ENCODE data around the gene DISC1. TPM values are rescaled to one million over a fixed set of nuclear protein-coding genes. Genes with fewer than 3 reads are reported as not detected.
"Not testable (repeated sequence)": the region's sequence is repeated elsewhere in the genome, so short reads cannot be mapped to it uniquely, and the experiment has no call there.

DISC1 gene
- total RNA-seq, 2 donors from 2014 or later = 3.9 to 8.2 TPM

GRCh38 chr1:231776757-231777062 is 150.1 kb downstream of the DISC1 start:
- no peaks in the 10 kb centered on the region for H3K9me3 Mint-ChIP-seq
- H3K36me3 Mint-ChIP-seq (ENCODE audit: low read depth) = peaks cover 12% of the 10 kb centered on the region
- H3K4me3 Mint-ChIP-seq = no peak overlapping the region
- no peak for ATAC-seq (replicated peaks)
- H3K27ac Mint-ChIP-seq = no peak overlapping the region
- H3K4me1 Mint-ChIP-seq = no peaks in the 10 kb centered on the region
- H3K27me3 Mint-ChIP-seq = no peaks in the 10 kb centered on the region

- no peaks in the 10 kb centered on the region for H3K27me3 Mint-ChIP-seq
- H3K4me1 Mint-ChIP-seq = no peaks in the 10 kb centered on the region
- H3K4me3 Mint-ChIP-seq = no peak overlapping the region
- H3K9me3 Mint-ChIP-seq = no peaks in the 10 kb centered on the region
- ATAC-seq (replicated peaks) = no peak
- H3K36me3 Mint-ChIP-seq (ENCODE audit: low read depth) = no peaks in the 10 kb centered on the region
- H3K27ac Mint-ChIP-seq = no peak overlapping the region
These were observed 151.6 kb downstream of the DISC1 start for GRCh38 chr1:231778009-231778719.

- Mint-ChIP-seq H3K27ac (no peak overlapping the region), H3K27me3 (no peaks in the 10 kb centered on the region), H3K4me3 (no peak overlapping the region), H3K4me1 (no peaks in the 10 kb centered on the region), H3K36me3 (ENCODE audit: low read depth) (no peaks in the 10 kb centered on the region), H3K9me3 (no peaks in the 10 kb centered on the region)
- ATAC-seq (replicated peaks) = no peak
These were observed 152.5 kb downstream of the DISC1 start for GRCh38 chr1:231779081-231779480.

GRCh38 chr1:231781892-231782291 is 155.3 kb downstream of the DISC1 start:
- Mint-ChIP-seq H3K27me3 (no peaks in the 10 kb centered on the region), H3K4me3 (no peak overlapping the region), H3K36me3 (ENCODE audit: low read depth) (no peaks in the 10 kb centered on the region), H3K9me3 (no peaks in the 10 kb centered on the region), H3K4me1 (no peaks in the 10 kb centered on the region), H3K27ac (no peak overlapping the region)
- ATAC-seq (replicated peaks) = no peak

GRCh38 chr1:231785073-231785472 is 158.5 kb downstream of the DISC1 start:
- not testable (repeated sequence) for ATAC-seq (replicated peaks); H3K4me1 Mint-ChIP-seq; H3K9me3 Mint-ChIP-seq; H3K4me3 Mint-ChIP-seq; H3K27ac Mint-ChIP-seq; H3K36me3 Mint-ChIP-seq (ENCODE audit: low read depth); H3K27me3 Mint-ChIP-seq

DNA sequence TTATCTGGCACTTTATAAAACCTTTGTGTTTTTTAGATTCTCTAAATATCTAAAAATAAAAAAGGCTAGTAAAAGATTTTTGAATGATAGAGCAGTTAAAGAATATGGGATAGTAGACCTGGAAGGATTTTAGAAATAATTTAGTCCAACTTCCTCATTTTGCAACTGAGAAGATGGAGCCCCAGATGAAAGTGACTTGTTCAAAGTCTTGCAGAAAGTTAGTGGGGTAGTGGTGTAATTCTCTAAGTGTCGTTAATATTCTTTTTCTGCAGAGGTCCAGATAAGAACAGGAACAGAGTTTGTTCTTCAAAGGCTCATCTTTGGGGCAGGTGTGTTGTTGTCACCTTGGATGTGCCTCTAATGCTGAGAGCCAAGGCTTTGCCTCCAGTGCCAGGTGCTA is 159.5 kb downstream of the DISC1 start:
- no peak for ATAC-seq (replicated peaks)
- no peaks in the 10 kb centered on the region for H3K27me3 Mint-ChIP-seq
- no peak overlapping the region for H3K27ac Mint-ChIP-seq
- no peak overlapping the region for H3K4me3 Mint-ChIP-seq
- no peaks in the 10 kb centered on the region for H3K4me1 Mint-ChIP-seq
- no peaks in the 10 kb centered on the region for H3K36me3 Mint-ChIP-seq (ENCODE audit: low read depth)
- H3K9me3 Mint-ChIP-seq = no peaks in the 10 kb centered on the region

DNA sequence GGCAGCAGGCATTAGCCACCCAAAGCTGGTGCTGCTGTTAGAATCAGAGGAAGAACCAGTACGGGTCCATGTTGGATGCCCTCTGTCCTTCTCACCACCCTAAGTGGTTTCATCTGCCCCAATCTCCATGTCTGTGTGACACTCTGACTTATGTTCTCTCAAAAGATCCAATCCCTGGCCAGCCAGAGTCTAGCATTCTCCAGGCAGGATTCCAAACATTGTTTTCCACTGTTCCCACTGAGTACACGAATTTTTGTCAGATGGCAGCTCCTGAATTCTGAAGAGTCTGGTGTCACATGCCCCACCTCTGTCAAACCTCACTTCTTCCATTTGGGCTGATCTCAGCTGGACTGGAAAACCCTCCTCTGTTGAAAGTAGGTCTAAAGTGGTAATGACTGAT is 166.0 kb downstream of the DISC1 start:
- H3K4me1 Mint-ChIP-seq = no peaks in the 10 kb centered on the region
- no peaks in the 10 kb centered on the region for H3K27me3 Mint-ChIP-seq
- H3K36me3 Mint-ChIP-seq (ENCODE audit: low read depth) = no peaks in the 10 kb centered on the region

DNA sequence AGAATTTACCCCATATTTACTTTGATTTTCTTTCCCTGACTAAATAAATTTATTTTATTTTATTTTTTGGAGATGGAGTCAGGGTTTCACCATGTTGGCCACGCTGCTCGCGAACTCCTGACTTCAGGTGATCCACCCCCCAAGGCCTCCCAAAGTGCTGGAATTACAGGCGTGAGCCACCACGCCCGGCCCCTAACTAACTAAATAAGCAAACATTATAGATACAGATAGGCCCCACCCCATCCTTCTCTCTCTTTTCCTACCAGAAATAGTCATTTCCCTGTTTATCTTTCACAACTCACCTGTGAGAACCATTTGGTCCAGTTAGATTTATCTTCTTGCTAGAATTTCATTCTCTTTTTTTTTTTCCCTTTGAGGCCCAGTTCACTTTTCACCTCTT is 167.3 kb downstream of the DISC1 start:
- Mint-ChIP-seq H3K4me3 (no peak overlapping the region), H3K27me3 (no peaks in the 10 kb centered on the region), H3K27ac (no peak overlapping the region), H3K36me3 (ENCODE audit: low read depth) (no peaks in the 10 kb centered on the region), H3K4me1 (no peaks in the 10 kb centered on the region), H3K9me3 (no peaks in the 10 kb centered on the region)
- ATAC-seq (replicated peaks) = no peak

More for the DNA sequence above, 166.0 kb downstream of the DISC1 start:
- H3K9me3 Mint-ChIP-seq = no peaks in the 10 kb centered on the region
- no peak overlapping the region for H3K27ac Mint-ChIP-seq
- H3K4me3 Mint-ChIP-seq = no peak overlapping the region
- no peak for ATAC-seq (replicated peaks)

DNA sequence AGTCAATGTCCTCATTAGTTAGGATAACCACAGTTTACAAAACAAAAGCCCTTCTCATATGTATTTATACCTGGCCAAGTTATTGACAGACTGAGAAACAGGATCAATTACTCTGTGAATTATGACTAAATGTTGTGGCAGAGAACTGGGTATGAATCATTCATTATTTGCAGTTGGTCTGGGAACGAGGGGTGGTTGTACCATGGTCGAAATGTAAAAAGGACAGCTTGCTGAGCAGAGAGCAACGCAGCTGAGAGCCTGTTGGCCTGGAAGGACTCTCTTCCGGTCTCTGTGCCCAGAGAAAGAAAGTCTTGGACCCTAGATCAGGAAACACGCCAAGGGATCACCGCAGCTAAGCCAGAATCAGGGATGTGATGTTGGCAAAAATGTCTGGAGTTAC is 169.6 kb downstream of the DISC1 start:
- no peak for ATAC-seq (replicated peaks)
- peaks cover 6% of the 10 kb centered on the region for H3K36me3 Mint-ChIP-seq (ENCODE audit: low read depth)
- peaks cover 3% of the 10 kb centered on the region for H3K9me3 Mint-ChIP-seq
- H3K27me3 Mint-ChIP-seq = no peaks in the 10 kb centered on the region
- H3K4me3 Mint-ChIP-seq = no peak overlapping the region
- no peak overlapping the region for H3K27ac Mint-ChIP-seq
- H3K4me1 Mint-ChIP-seq = peaks cover 5% of the 10 kb centered on the region

- ATAC-seq (replicated peaks) = peak; percentile 51
- peaks cover 5% of the 10 kb centered on the region for H3K4me1 Mint-ChIP-seq
These were observed 172.9 kb downstream of the DISC1 start for GRCh38 chr1:231799363-231799986.

GRCh38 chr1:231800108-231800507 is 173.5 kb downstream of the DISC1 start:
- no peak overlapping the region for H3K4me3 Mint-ChIP-seq
- H3K36me3 Mint-ChIP-seq (ENCODE audit: low read depth) = peaks cover 6% of the 10 kb centered on the region
- no peak overlapping the region for H3K27ac Mint-ChIP-seq
- peaks cover 7% of the 10 kb centered on the region for H3K9me3 Mint-ChIP-seq
- no peak for ATAC-seq (replicated peaks)
- H3K27me3 Mint-ChIP-seq = no peaks in the 10 kb centered on the region
- H3K4me1 Mint-ChIP-seq = peaks cover 5% of the 10 kb centered on the region

More at GRCh38 chr1:231799363-231799986, 172.9 kb downstream of the DISC1 start:
- Mint-ChIP-seq H3K4me3 (no peak overlapping the region), H3K27ac (no peak overlapping the region), H3K36me3 (ENCODE audit: low read depth) (peaks cover 6% of the 10 kb centered on the region), H3K9me3 (peaks cover 7% of the 10 kb centered on the region), H3K27me3 (no peaks in the 10 kb centered on the region)

GRCh38 chr1:231801042-231801585 is 174.5 kb downstream of the DISC1 start:
- H3K36me3 Mint-ChIP-seq (ENCODE audit: low read depth) = peaks cover 6% of the 10 kb centered on the region
- ATAC-seq (replicated peaks) = no peak
- H3K4me3 Mint-ChIP-seq = no peak overlapping the region
- peaks cover 5% of the 10 kb centered on the region for H3K4me1 Mint-ChIP-seq
- no peak overlapping the region for H3K27ac Mint-ChIP-seq
- H3K9me3 Mint-ChIP-seq = peaks cover 7% of the 10 kb centered on the region
- no peaks in the 10 kb centered on the region for H3K27me3 Mint-ChIP-seq

- Mint-ChIP-seq H3K36me3 (ENCODE audit: low read depth) (peaks cover 6% of the 10 kb centered on the region), H3K4me3 (no peak overlapping the region), H3K27ac (no peak overlapping the region), H3K4me1 (peaks cover 5% of the 10 kb centered on the region), H3K9me3 (peaks cover 7% of the 10 kb centered on the region), H3K27me3 (no peaks in the 10 kb centered on the region)
- no peak for ATAC-seq (replicated peaks)
These were observed 176.8 kb downstream of the DISC1 start for GRCh38 chr1:231803353-231803752.

DNA sequence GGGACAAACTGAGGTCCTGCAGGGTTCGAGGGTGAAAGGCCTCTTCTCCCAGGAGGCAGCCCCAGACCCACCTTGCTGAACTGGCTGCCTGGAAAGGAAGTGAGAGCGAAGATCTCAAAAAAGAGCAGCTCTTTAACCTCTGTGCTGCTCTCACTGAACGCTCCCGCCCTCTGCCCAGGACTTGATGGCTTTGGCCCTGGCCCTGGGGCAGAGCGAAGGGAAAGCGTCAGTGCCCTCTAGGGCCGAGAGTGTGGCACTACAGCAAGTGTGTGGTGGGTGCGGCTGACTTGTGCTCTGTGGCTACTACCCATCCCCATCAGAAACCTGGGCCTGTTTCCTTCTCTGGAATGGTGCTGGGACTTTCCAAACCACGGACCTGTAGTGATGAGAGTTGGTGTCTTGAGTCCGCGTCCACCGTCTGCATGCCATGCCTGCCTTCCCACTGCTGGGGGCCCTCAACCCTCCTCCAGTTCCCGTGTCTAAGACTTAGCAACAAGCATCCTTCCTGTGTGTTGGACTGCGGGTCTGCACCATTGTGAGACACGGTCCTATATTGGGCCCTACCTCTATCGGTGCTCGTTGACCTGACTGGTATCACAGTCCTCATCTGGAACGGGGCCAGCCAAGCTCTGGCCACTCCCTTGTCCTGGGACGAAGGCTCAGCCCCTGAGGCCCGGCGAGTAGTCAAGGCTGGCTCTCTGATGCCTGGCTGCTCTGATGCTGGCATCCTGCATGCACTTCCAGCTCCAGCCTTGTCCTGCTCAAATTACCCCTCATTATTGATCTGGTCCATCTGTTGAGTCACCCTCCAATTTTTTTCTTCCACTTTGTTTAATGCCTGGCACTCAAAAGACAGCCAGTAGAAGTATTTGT is 180.3 kb downstream of the DISC1 start:
- H3K36me3 Mint-ChIP-seq (ENCODE audit: low read depth) = no peaks in the 10 kb centered on the region
- no peak overlapping the region for H3K4me3 Mint-ChIP-seq
- peak; percentile 59 for ATAC-seq (replicated peaks)
- peaks cover 5% of the 10 kb centered on the region for H3K9me3 Mint-ChIP-seq
- H3K27me3 Mint-ChIP-seq = no peaks in the 10 kb centered on the region
- no peak overlapping the region for H3K27ac Mint-ChIP-seq
- no peaks in the 10 kb centered on the region for H3K4me1 Mint-ChIP-seq
